Stimulated activated CD4-positive, alpha-beta T cell treated with anti-CD3 and anti-CD28 coated beads, Interleukin-4, amount 100 ng/mL, for 48 hours (primary cell): Measurements from ENCODE around the gene KLK14.

Experiments used
- DNase-seq, 2 donors: peaks; one replicate each; pipeline ENCODE4 v3.0.0-alpha.2; 2020; ENCODE audit warnings: low read depth in 2 of 2

The KLK14 gene

GRCh38 chr19:51082611-51083010, at the start of gene KLK14:
Gene KLK14 (minus strand): TSS chr19:51082887. CDS start chr19:51082614, 273 bp downstream.
- no peak for DNase-seq

GRCh38 chr19:51131780-51132680, 49.3 kb upstream of the KLK14 start:
- DNase-seq: no peak

GRCh38 chr19:51129716-51130115, 47.0 kb upstream of the KLK14 start:
- no peak for DNase-seq

GRCh38 chr19:51128227-51128626, 45.5 kb upstream of the KLK14 start:
- DNase-seq: no peak

GRCh38 chr19:51127755-51128154, 45.1 kb upstream of the KLK14 start:
- no peak for DNase-seq

- no peak for DNase-seq
Measured at GRCh38 chr19:51127032-51127431, 44.3 kb upstream of the KLK14 start.

GRCh38 chr19:51125421-51126075, 42.9 kb upstream of the KLK14 start:
- no peak for DNase-seq

- DNase-seq: no peak
Measured at GRCh38 chr19:51124729-51125128, 42.0 kb upstream of the KLK14 start, which contains the start of gene SIGLEC9. Gene SIGLEC9 (plus strand): TSS chr19:51124906. CDS start chr19:51124975, 69 bp downstream.

- DNase-seq: no peak
Measured at GRCh38 chr19:51124216-51124615, 41.5 kb upstream of the KLK14 start.

- no peak for DNase-seq
Measured at GRCh38 chr19:51123802-51124201, 41.1 kb upstream of the KLK14 start.

GRCh38 chr19:51123381-51123800, 40.7 kb upstream of the KLK14 start:
- DNase-seq: no peak

GRCh38 chr19:51122112-51122981, 39.7 kb upstream of the KLK14 start:
- no peak for DNase-seq

- no peak for DNase-seq
Measured at GRCh38 chr19:51121257-51121656, 38.6 kb upstream of the KLK14 start.

GRCh38 chr19:51120160-51120559, 37.5 kb upstream of the KLK14 start:
- DNase-seq: no peak

GRCh38 chr19:51119611-51120010, 36.9 kb upstream of the KLK14 start:
- no peak for DNase-seq

- DNase-seq: no peak
Measured at GRCh38 chr19:51119101-51119500, 36.4 kb upstream of the KLK14 start.

- no peak for DNase-seq
Measured at GRCh38 chr19:51116736-51117286, 34.1 kb upstream of the KLK14 start.

GRCh38 chr19:51114087-51114729, 31.5 kb upstream of the KLK14 start:
- DNase-seq: no peak

- no peak for DNase-seq
Measured at GRCh38 chr19:51111606-51112005, 28.9 kb upstream of the KLK14 start.

GRCh38 chr19:51110666-51110971, 27.9 kb upstream of the KLK14 start:
- DNase-seq: no peak

- DNase-seq: no peak
Measured at GRCh38 chr19:51108805-51109146, 26.1 kb upstream of the KLK14 start.
